ENCODE results near the gene TPST1. TPM values are rescaled to one million over a fixed set of nuclear protein-coding genes. Genes with fewer than 3 reads are reported as not detected.
A peak's percentile ranks its signal among the peaks of the same experiment; 100 is the strongest.
"Not testable (repeated sequence)": the region's sequence is repeated elsewhere in the genome, so short reads cannot be mapped to it uniquely, and the experiment has no call there.

The TPST1 gene
- total RNA-seq, 4 donors from 2014 or later, result 9.6 to 22.4 (median 14.4) TPM

GRCh38 chr7:66164356-66164755, 40.8 kb upstream of the TPST1 start:
- intact Hi-C loops (cut with DNase I), result no loop called here
- Histone ChIP-seq H3K36me3 (no peaks in the 10 kb centered on the region), H3K27me3 (no peaks in the 10 kb centered on the region), H3K9me3 (peaks cover 0 to 7% (median 3%) of the 10 kb centered on the region in 4 donors), H3K4me3 (no peak overlapping the region), H3K27ac (replicated peaks in 1 of 4) (no peak overlapping the region), H3K4me1 (peaks cover 0 to 6% (median 0%) of the 10 kb centered on the region in 4 donors)
- no peak for TF ChIP-seq POLR2A (IDR thresholded peaks at IDR 0.05; ENCODE audit: low read depth)
- no peak for TF ChIP-seq CTCF (IDR thresholded peaks at IDR 0.05)
- no peak for TF ChIP-seq EP300 (IDR thresholded peaks at IDR 0.05)
- no peak for TF ChIP-seq POLR2AphosphoS5 (IDR thresholded peaks at IDR 0.05)
- DNase-seq (ENCODE audit: extremely low spot score), result no peak
- WGBS, result 81% methylated on average over 7 of the region's 7 CpGs

GRCh38 chr7:66167773-66168387, 37.3 kb upstream of the TPST1 start:
- TF ChIP-seq CTCF (IDR thresholded peaks at IDR 0.05), result no peak
- TF ChIP-seq POLR2AphosphoS5 (IDR thresholded peaks at IDR 0.05), result no peak
- TF ChIP-seq POLR2A (IDR thresholded peaks at IDR 0.05; ENCODE audit: low read depth), result no peak
- TF ChIP-seq EP300 (IDR thresholded peaks at IDR 0.05), result no peak
- Histone ChIP-seq H3K27me3 (no peaks in the 10 kb centered on the region), H3K4me1 (peaks cover 0 to 10% (median 5%) of the 10 kb centered on the region in 4 donors), H3K9me3 (no peaks in the 10 kb centered on the region), H3K27ac (replicated peaks in 1 of 4) (no peak overlapping the region), H3K4me3 (no peak overlapping the region), H3K36me3 (no peaks in the 10 kb centered on the region)
- WGBS, result 61% methylated on average over 7 of the region's 7 CpGs
- intact Hi-C loops (cut with DNase I), result no loop called here
- DNase-seq (ENCODE audit: extremely low spot score), result no peak

GRCh38 chr7:66169616-66170015, 35.5 kb upstream of the TPST1 start:
- no peak for DNase-seq (ENCODE audit: extremely low spot score)
- H3K27me3 ChIP-seq, result no peaks in the 10 kb centered on the region
- no peaks in the 10 kb centered on the region for H3K9me3 ChIP-seq
- intact Hi-C loops (cut with DNase I), result no loop called here
- no peak overlapping the region for H3K4me3 ChIP-seq
- TF ChIP-seq POLR2AphosphoS5 (IDR thresholded peaks at IDR 0.05) (no peak), POLR2A (IDR thresholded peaks at IDR 0.05; ENCODE audit: low read depth) (no peak), EP300 (IDR thresholded peaks at IDR 0.05) (no peak), CTCF (IDR thresholded peaks at IDR 0.05) (no peak)
- H3K27ac ChIP-seq (replicated peaks in 1 of 4), result no peak overlapping the region
- 100% methylated on average over 1 of the region's 2 CpGs for WGBS
- no peaks in the 10 kb centered on the region for H3K36me3 ChIP-seq
- H3K4me1 ChIP-seq, result peaks cover 0 to 10% (median 5%) of the 10 kb centered on the region in 4 donors

GRCh38 chr7:66170309-66171231, 34.6 kb upstream of the TPST1 start:
- Histone ChIP-seq H3K27ac (replicated peaks in 1 of 4) (peak overlapping the region; percentile 38 to 64 (median 58)), H3K36me3 (no peaks in the 10 kb centered on the region), H3K4me3 (no peak overlapping the region), H3K9me3 (no peaks in the 10 kb centered on the region), H3K27me3 (no peaks in the 10 kb centered on the region), H3K4me1 (peaks cover 0 to 10% (median 5%) of the 10 kb centered on the region in 4 donors)
- no peak for TF ChIP-seq CTCF (IDR thresholded peaks at IDR 0.05)
- TF ChIP-seq EP300 (IDR thresholded peaks at IDR 0.05), result no peak
- TF ChIP-seq POLR2AphosphoS5 (IDR thresholded peaks at IDR 0.05), result peak in 1 of 2 donors; percentile 17
- no peak for TF ChIP-seq POLR2A (IDR thresholded peaks at IDR 0.05; ENCODE audit: low read depth)
- DNase-seq (ENCODE audit: extremely low spot score), result peak; percentile 92
- intact Hi-C loops (cut with DNase I), result no loop called here
- WGBS, result 56% methylated on average over 16 of the region's 16 CpGs

- H3K27me3 ChIP-seq; H3K4me3 ChIP-seq; H3K36me3 ChIP-seq; H3K9me3 ChIP-seq; intact Hi-C loops (cut with DNase I); H3K27ac ChIP-seq (replicated peaks in 1 of 4); DNase-seq (ENCODE audit: extremely low spot score): not testable (repeated sequence)
- 72% methylated on average over 9 of the region's 9 CpGs for WGBS
- H3K4me1 ChIP-seq, result peaks cover 0 to 10% (median 5%) of the 10 kb centered on the region in 4 donors
Observed at GRCh38 chr7:66172536-66173401, 32.4 kb upstream of the TPST1 start.
